HG03378 (cell line): ENCODE measurements around the gene ATP8B1.

Experiments
- ATAC-seq: cut with Tn5 transposase; IDR thresholded peaks from one replicate; pipeline ENCODE4 v1.9.1; 2021; ENCODE audit warnings: mild to moderate bottlenecking, moderate library complexity; ENCODE audit not compliant: unreplicated experiment

ATP8B1 gene

DNA sequence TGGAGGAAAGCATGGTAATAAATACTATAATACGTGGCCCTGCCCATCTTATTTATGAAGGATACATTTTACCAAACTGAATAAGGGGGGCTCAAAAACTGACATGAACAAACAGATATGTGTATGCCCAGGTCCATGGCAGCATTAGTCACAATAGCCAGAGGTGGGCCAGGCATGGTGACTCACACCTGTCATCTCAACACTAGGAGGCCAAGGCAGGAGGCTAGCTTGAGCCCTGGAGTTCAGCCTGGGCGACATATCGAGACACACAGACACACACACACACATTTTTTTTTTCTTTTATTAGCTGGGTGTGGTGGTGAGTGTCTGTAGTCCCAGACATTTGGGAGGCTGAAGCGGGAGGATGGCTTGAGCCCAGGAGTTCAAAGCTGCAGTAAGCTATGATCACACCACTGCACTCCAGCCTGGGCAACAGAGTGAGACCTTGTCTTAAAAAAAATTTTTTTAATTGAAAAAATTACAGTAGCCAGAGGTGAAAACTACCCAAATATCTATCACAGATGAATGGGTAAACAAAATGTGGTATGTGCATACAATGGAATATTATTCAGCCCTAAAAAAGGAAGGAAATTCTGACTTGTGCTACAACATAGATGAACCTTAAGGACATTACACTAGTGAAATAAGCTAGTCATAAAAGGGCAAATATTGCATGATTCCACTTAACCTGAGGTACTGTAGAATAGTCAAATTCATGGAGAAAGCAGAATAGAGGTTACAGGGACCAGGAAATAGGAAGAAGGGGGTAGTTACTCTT is 8.0 kb downstream of the ATP8B1 start:
- ATAC-seq: no peak

GRCh38 chr18:57793302-57793986 is 9.7 kb downstream of the ATP8B1 start:
- ATAC-seq: no peak

DNA sequence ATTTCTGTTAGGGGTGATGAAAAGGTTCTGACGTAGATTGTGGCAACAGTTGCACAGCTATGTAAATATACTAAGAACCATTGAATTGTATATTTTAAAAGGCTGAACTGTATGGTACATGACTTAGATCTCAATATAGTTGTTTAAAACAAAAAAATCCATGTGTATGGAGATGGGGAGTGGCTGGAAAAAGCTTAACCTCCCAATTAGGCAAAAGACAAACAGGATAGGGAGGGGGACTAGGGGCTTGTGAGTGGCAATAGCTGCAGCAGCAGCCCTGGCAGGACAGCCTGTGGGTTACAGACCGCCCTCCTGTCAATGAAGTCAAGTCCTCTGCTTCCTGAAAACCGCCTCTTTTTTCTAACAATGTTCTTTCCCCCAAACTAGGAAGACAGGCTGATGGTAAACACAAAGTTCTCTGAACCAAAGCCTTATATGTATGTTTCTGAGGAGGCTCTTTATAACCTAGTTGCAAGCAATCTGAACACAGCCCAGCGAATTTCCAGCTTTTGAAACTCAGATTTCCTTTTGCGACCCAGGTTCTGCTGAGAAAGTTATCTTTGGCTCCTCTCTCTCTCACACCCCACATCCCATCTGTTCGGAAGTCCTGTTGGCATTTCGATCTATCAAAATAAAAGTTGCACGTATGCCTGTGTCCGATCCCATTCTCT is 10.3 kb downstream of the ATP8B1 start:
- ATAC-seq: no peak

DNA sequence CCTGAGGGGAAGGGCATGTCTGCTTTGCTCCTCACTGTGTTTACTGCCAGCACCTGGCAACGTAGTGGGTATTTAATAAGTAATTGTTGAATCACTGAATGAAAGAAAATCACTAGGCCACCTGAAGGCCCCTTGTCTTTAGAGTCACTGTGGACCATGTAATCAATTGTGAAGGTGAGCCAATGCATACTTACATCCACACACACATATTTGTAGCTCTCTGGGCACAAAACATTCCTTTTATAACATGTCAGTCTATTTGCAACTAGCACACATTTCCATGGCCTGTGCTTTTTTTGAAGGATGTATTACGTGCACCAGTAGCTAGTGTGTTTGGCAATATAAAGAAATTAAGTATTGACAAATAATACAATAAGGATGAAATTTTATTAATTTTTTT is 11.2 kb downstream of the ATP8B1 start:
- no peak for ATAC-seq

GRCh38 chr18:57791192-57791591 is 11.9 kb downstream of the ATP8B1 start:
- no peak for ATAC-seq

DNA sequence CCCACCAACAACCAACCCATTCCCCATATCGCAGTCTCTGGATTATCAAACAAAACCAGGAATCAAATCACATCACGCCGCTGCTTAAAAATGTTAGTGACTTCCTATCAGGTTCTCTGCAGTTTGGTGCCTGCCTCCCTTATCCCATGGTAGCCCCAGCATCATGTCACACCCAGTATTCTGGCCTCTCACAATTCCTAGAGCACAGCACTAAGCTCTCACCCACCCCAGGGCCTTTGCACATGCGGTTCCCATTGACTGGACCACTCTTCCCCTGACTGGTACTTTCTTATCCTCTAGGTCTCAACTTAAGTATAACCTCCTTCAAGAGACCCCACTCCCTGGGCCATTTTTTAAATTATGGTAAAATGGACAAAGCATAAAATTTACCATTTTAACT is 12.8 kb downstream of the ATP8B1 start:
- ATAC-seq: no peak

GRCh38 chr18:57789759-57790158 is 13.4 kb downstream of the ATP8B1 start:
- ATAC-seq: no peak

DNA sequence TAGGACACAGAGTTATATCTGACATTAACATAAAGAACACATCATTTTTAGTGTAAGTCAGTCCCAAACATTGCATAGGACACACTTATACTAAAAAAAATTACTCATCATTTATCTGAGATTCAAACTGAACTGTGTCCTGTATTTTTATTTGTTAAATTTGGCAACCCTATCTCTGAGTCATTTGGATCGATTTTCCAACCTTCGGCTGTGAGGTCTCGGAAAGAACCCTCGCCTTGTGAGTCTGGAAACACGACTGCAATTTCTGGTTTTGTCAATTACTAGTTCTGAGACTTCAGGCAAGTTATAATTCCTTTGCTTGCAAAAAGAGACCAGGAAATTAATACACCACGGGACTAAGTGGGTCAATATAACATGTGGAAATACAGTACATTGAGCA is 14.0 kb downstream of the ATP8B1 start:
- ATAC-seq: no peak

DNA sequence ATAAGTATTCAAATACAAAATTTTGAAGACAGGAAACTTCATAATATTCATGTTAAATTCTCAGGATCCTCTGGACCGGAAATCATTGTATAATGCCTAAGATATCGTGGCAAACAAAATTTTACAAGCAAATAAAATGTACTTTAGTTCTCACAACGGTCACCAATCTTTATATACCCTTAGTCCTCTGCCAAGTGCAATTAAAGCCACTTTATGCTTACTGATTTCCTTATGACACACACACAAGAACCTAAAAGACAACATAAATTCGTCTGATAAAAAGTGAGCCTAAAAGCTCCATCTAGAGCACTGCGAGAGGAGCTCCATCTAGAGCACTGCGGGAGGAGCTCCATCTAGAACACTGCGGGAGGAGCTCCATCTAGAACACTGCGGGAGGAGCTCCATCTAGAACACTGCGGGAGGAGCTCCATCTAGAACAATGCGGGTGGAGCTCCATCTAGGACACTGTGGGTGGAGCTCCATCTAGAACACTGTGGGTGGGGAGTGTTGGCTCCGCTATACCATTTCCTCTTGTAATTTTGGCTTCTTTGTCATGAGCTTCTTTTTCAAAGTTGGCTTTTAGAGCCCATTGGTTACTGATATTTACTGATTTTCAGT is 15.9 kb downstream of the ATP8B1 start:
- no peak for ATAC-seq

DNA sequence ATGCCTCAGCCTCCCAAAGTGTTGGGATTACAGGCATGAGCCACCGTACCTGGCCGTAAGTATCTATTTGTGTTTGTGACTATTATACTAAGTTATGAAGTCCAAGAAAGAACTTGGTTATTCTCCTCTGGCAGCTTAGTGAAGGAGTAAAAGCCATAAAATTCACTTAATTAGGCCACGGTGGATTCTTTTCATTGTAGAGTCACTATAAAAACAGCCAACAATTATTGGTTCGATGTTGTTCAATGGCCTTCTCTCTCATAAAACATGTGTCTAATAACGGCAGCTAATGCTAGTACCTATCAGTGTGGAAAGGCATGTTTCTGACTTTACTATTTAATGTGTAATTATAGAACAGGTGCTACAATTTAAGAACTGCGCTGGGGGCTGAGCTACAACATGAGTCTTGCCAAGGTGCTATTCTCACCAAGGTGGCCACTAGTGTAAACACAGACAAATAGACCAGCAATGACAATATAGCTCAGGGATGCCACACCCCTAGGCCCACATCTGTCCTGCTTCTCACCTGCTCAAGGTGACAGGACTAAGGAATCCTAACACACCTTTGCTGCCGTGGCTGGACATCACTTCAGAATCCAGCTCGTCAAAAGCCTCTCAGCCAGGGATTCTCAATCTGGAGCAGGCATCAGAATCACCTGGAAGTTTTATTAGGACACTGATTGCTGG is 17.2 kb downstream of the ATP8B1 start:
- ATAC-seq: no peak

DNA sequence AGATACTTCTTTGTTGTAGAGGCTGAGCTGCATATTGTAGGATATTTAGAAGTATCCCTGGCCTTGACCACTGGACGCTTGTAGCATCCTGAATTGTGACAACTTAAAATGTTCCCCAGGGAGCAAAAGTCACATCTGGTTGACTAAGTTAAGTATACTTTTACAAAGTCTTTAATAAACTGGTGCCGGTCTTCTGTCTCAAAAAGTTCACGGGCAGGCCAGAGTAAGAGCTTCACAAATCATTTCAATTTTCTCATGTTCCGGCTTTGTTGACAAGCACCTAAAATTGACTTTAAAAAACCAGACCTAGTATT is 18.4 kb downstream of the ATP8B1 start:
- no peak for ATAC-seq

- no peak for ATAC-seq
Observed at GRCh38 chr18:57784034-57784800, 18.9 kb downstream of the ATP8B1 start.

GRCh38 chr18:57782049-57782448 is 21.1 kb downstream of the ATP8B1 start:
- no peak for ATAC-seq

DNA sequence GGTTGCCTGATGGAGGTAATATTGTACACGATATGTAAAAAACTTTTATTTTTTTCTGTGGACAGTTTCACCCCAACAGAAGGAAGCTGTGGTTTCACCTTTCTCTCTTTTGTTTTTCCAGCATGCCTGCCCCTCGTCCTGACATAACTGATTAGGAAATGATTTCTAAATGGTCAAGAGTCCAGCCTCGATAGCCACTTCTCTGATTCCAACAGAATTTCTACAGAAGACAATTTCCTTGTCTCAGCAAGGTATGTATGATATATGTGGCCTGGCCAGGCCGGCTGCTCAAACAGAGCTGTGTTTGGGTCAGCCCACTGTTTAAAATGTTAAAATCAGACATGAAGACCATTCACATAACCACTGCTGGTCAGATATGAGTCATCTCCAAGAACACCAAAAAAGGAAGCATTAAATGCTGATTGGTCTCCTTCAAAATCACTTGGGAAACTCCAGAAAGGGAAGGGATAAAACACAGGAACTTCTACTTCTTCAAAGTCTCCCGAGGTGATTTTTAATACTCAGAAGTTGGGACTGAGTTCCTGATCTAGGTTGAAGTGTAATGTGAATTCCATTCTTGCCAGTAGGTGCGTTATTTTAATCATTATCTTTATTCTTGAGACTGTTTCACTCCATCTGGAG is 22.3 kb downstream of the ATP8B1 start:
- peak; percentile 86 for ATAC-seq

DNA sequence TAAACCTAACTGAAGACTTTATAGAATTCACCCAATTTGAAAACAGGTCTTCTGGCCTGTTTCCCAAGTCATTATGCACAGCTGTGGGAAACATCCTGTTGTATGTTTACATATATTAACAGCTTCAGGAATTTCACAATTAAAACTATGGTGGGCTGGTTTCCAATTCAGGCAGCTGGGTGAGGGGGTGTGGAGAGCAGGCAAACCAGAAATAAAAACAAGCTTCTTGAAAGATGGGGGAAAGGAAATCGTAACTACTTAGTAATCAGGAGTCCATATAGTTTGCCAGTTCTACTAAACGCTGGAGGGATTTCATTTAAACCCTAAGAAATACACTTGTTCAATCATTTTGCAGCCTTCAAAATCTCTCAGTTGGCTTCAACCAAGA is 22.8 kb downstream of the ATP8B1 start:
- ATAC-seq: no peak

DNA sequence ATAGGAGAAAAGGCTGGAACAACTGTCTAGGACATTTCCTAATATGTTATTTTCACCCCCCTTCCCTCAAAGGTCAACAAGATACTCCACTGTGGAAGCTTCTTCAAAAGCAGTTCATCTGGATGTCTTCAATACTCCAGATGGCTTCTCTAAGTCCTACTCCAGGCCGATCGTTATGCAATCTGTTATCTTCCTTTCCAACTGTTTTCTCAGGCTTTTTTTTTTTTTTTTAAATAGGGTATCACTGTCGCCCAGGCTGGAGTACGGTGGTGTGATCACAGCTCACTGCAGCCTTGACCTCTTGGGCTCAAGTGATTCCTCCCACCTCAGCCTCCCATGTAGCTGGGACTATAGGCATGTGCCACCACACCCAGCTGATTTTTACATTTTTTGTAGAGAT is 26.3 kb downstream of the ATP8B1 start:
- no peak for ATAC-seq

DNA sequence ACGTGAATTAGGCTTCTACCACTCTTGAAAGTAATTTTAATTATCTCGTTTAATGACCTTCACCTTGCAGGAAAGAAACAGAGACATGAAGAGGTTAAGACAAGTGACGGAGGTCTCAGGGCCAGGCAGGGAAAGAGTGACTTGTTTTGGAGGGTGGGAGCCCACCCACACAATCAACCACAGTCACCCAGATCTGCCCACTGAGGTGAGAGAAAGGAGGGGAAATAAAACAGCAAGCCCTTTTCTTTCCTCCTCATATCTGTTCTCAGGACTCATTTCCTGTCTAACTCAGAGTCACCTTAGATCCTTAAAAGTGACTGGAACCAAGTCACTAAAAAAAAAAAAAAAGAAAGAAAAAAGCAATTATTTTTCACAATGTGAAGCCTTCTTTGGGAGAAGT is 26.8 kb downstream of the ATP8B1 start:
- ATAC-seq: no peak

GRCh38 chr18:57775937-57776336 is 27.2 kb downstream of the ATP8B1 start:
- ATAC-seq: no peak

GRCh38 chr18:57772387-57772799 is 30.7 kb downstream of the ATP8B1 start:
- no peak for ATAC-seq

DNA sequence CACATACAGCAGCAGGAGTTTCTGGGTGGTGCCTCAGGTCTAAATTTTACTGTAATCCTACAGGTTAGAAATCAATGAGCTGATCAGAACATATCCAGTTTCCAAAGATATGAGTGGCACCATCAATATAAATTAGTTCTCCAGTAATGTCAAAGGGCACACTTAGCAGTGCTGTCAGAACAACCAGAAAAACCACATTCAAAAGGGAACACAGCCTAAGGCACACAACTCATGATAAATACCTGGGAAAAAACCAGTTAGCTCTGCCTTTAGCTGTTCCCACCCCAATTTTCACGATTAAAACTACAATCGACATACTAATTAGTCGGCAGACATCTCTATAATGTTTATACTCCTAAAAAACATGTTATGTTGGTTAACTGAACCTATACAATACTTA is 31.5 kb downstream of the ATP8B1 start:
- no peak for ATAC-seq
